HCT116 (cell line): ENCODE measurements around the gene CMIP. TPM values are rescaled to one million over a fixed set of nuclear protein-coding genes. Genes with fewer than 3 reads are reported as not detected.

Experiments
- ATAC-seq: fragments of 200-7000 bp; cut with Tn5 transposase; 2 replicates; pipeline ENCODE4 v1.9.1; 2020; ENCODE audit warnings: mild to moderate bottlenecking, moderate library complexity
- BruUV-seq: library from RNA; stranded (reverse); fragments of 400-500 nt; replicated peaks from 2 replicates; lab custom pipeline; 2021; lab: Mats Ljungman, UMichigan
- CTCF ChIA-PET: fragments of 300-600 bp; sonication (Branson Sonifier 250); formaldehyde crosslinking; loops from one replicate; lab custom pipeline; 2021; ENCODE audit warnings: antibody characterized with exemption; lab: Charles Lee
- POLR2A ChIA-PET: fragments of 300-600, 350-600 bp; sonication (Branson Sonifier 250); formaldehyde crosslinking; loops from one replicate; lab custom pipeline; 2021; ENCODE audit warnings: antibody characterized with exemption; lab: Charles Lee
- RAD21 ChIA-PET, 2 experiments: fragments of 300-600 bp; sonication (Branson Sonifier 250); formaldehyde crosslinking; loops; one replicate each; lab custom pipeline; 2023; ENCODE audit warnings: low total read pairs in 2 of 2; ENCODE audit not compliant: uncharacterized antibody in 2 of 2, unreplicated experiment in 2 of 2, low non-redundant PET in 1 of 2; lab: Charles Lee
- DNase-seq: peaks from one replicate; pipeline ENCODE4 v3.0.0-alpha.2; 2010; ENCODE audit warnings: low read depth, low spot score
- H2AFZ ChIP-seq: fragments of 200-600 bp; shearing (Covaris generic), sonication (generic); 2 replicates; pipeline ENCODE4 v1.6.1; 2017; ENCODE audit warnings: low read depth, mixed run types, mixed read lengths, antibody characterized with exemption, low read length; ENCODE audit not compliant: poor library complexity, severe bottlenecking
- H3K27ac ChIP-seq: 2 replicates; pipeline ENCODE4 v1.5.1; 2012; ENCODE audit warnings: low read depth, low read length
- H3K27me3 ChIP-seq: fragments of 200-600 bp; sonication (generic); 2 replicates; pipeline ENCODE4 v1.6.1; 2016; ENCODE audit warnings: mixed run types, low read length, mixed read lengths; ENCODE audit not compliant: insufficient read depth
- H3K36me3 ChIP-seq, 2 experiments: fragments of 200-500 bp in 1 of 2; fragments of 200-600 bp in 1 of 2; sonication (Bioruptor generic) in 1 of 2; sonication (generic) in 1 of 2; 2 replicates each; pipeline versions ENCODE4 v1.5.1 to v1.6.1; 2014 to 2016; ENCODE audit warnings: low read length in 2 of 2, inconsistent platforms in 1 of 2, mixed read lengths in 1 of 2, mixed run types in 1 of 2; ENCODE audit not compliant: insufficient read depth in 2 of 2, control insufficient read depth in 1 of 2
- H3K4me1 ChIP-seq, 2 experiments: fragments of 200-600 bp in 1 of 2; sonication (generic) in 1 of 2; 2 replicates each; pipeline versions ENCODE4 v1.5.1 to v1.6.1; 2012 to 2017; ENCODE audit warnings: low read length in 2 of 2, inconsistent platforms in 1 of 2, mild to moderate bottlenecking in 1 of 2, mixed read lengths in 1 of 2, mixed run types in 1 of 2, moderate library complexity in 1 of 2; ENCODE audit not compliant: insufficient read depth in 2 of 2, control insufficient read depth in 1 of 2
- H3K4me2 ChIP-seq: fragments of 200-600 bp; sonication (generic); 2 replicates; pipeline ENCODE4 v1.6.1; 2017; ENCODE audit warnings: mixed run types, low read length, mixed read lengths
- H3K4me3 ChIP-seq, 2 experiments: fragments of 200-600 bp in 1 of 2; sonication (generic) in 1 of 2; replicated peaks in 1 of 2; 2 replicates each; pipeline ENCODE4 v1.5.1; 2011 to 2016; ENCODE audit warnings: low read length in 2 of 2, control low read depth in 1 of 2, low read depth in 1 of 2, mild to moderate bottlenecking in 1 of 2, mixed read lengths in 1 of 2, mixed run types in 1 of 2
- H3K79me2 ChIP-seq: fragments of 200-600 bp; sonication (generic); 2 replicates; pipeline ENCODE4 v1.6.1; 2017; ENCODE audit warnings: mild to moderate bottlenecking, mixed run types, low read length, moderate library complexity, mixed read lengths; ENCODE audit not compliant: insufficient read depth
- H3K9ac ChIP-seq: fragments of 200-600 bp; sonication (generic); 2 replicates; pipeline ENCODE4 v1.6.1; 2016; ENCODE audit warnings: low read length, mixed read lengths
- H3K9me2 ChIP-seq: fragments of 200-600 bp; sonication (generic), shearing (Covaris generic); 2 replicates; pipeline ENCODE4 v1.6.1; 2017; ENCODE audit warnings: mixed run types, mild to moderate bottlenecking, moderate library complexity; ENCODE audit not compliant: insufficient read depth
- H3K9me3 ChIP-seq, 2 experiments: fragments of 200-500 bp in 1 of 2; fragments of 200-600 bp in 1 of 2; sonication (Bioruptor generic) in 1 of 2; sonication (generic) in 1 of 2; 2 replicates each; pipeline ENCODE4 v1.6.1; 2014 to 2017; ENCODE audit warnings: low read length in 2 of 2, mixed read lengths in 2 of 2, inconsistent platforms in 1 of 2, low read depth in 1 of 2, mild to moderate bottlenecking in 1 of 2, mixed run types in 1 of 2, moderate library complexity in 1 of 2; ENCODE audit not compliant: control insufficient read depth in 1 of 2, insufficient read depth in 1 of 2
- H4K20me1 ChIP-seq: fragments of 200-600 bp; sonication (generic), shearing (Covaris generic); 2 replicates; pipeline ENCODE4 v1.6.1; 2017; ENCODE audit warnings: mixed run types, mild to moderate bottlenecking, moderate library complexity; ENCODE audit not compliant: insufficient read depth
- CTCF ChIP-seq, 3 experiments: fragments of 200-600 bp in 1 of 3; sonication (generic) in 1 of 3; IDR thresholded peaks in 2 of 3; conservative IDR thresholded peaks in 1 of 3; 2 replicates each; pipeline ENCODE4 v1.5.1; 2012 to 2017; ENCODE audit warnings: low read depth in 2 of 3, low read length in 2 of 3, antibody characterized with exemption in 1 of 3, borderline replicate concordance in 1 of 3, control low read depth in 1 of 3, mild to moderate bottlenecking in 1 of 3, mixed read lengths in 1 of 3, mixed run types in 1 of 3, moderate library complexity in 1 of 3; ENCODE audit not compliant: insufficient read depth in 1 of 3
- EGR1 ChIP-seq: IDR thresholded peaks from 2 replicates; pipeline ENCODE4 v1.6.1; 2012; ENCODE audit warnings: low read depth
- ELF1 ChIP-seq: IDR thresholded peaks from 2 replicates; pipeline ENCODE4 v1.6.1; 2012; ENCODE audit warnings: low read depth, borderline replicate concordance
- EZH2 ChIP-seq: fragments of 200-600 bp; sonication (generic); IDR thresholded peaks from 2 replicates; pipeline ENCODE4 v1.6.1; 2017; ENCODE audit warnings: antibody characterized with exemption, mixed run types
- FOSL1 ChIP-seq: IDR thresholded peaks from 2 replicates; pipeline ENCODE4 v1.6.1; 2012; ENCODE audit warnings: low read depth
- POLR2AphosphoS5 ChIP-seq: IDR thresholded peaks from 2 replicates; pipeline ENCODE4 v1.6.1; 2011; ENCODE audit warnings: mild to moderate bottlenecking, low read depth, low read length, moderate library complexity
- RAD21 ChIP-seq: IDR thresholded peaks from 2 replicates; pipeline ENCODE4 v1.6.1; 2012; ENCODE audit warnings: low read depth, mild to moderate bottlenecking
- REST ChIP-seq: IDR thresholded peaks from 2 replicates; pipeline ENCODE4 v1.6.1; 2012; ENCODE audit warnings: low read depth
- SIN3A ChIP-seq: IDR thresholded peaks from 2 replicates; pipeline ENCODE4 v1.6.1; 2012; ENCODE audit warnings: low read depth
- SRF ChIP-seq: IDR thresholded peaks from 2 replicates; pipeline ENCODE4 v1.6.1; 2012; ENCODE audit warnings: low read depth
- ZBTB33 ChIP-seq: IDR thresholded peaks from 2 replicates; pipeline ENCODE4 v1.6.1; 2011; ENCODE audit warnings: mild to moderate bottlenecking, low read length, moderate library complexity; ENCODE audit not compliant: insufficient replicate concordance; ENCODE audit errors: extremely low read depth
- ZFX ChIP-seq: fragments of 450-650 bp; IDR thresholded peaks from 2 replicates; pipeline ENCODE4 v1.6.1; 2017
- intact Hi-C: fragments of 100-400 bp; cut with micrococcal nuclease; formaldehyde crosslinking; loops from 2 replicates; pipeline ENCODE4 v1.10.0; 2022
- total RNA-seq: library from RNA; stranded (reverse); gene quantifications from one replicate; pipeline ENCODE4 v1.2.1, GENCODE V29; 2021; ENCODE audit not compliant: unreplicated experiment

Gene CMIP
- total RNA-seq, 1 experiment from 2014 or later, result 64.6 TPM

GRCh38 chr16:81472391-81472790 lies 27.8 kb downstream of the CMIP start:
- TF ChIP-seq ZBTB33 (no peak), EGR1 (no peak), FOSL1 (no peak), POLR2AphosphoS5 (no peak), ELF1 (no peak), SRF (no peak), CTCF (IDR thresholded peaks at IDR 0.05 in 2 of 3, conservative IDR thresholded peaks at IDR 0.05 in 1 of 3; ENCODE audit: borderline replicate concordance in 1 of 3, insufficient read depth in 1 of 3, low read depth in 2 of 3, low read length in 2 of 3) (no peak), ZFX (no peak), RAD21 (no peak), SIN3A (no peak), REST (no peak), EZH2 (no peak)
- no peaks in the 10 kb centered on the region for H3K9me3 ChIP-seq
- peaks cover 2 to 16% of the 10 kb centered on the region in 2 experiments; a peak in 2 of 4 replicates for H3K36me3 ChIP-seq
- no peak overlapping the region for H3K9ac ChIP-seq
- POLR2A ChIA-PET, result no interaction called here
- CTCF ChIA-PET, result no interaction called here
- DNase-seq, result no peak
- H4K20me1 ChIP-seq, result peaks cover 13% of the 10 kb centered on the region; the same call in 1 of the 2 replicates
- ATAC-seq, result no peak
- no peaks in the 10 kb centered on the region for H3K27me3 ChIP-seq
- H3K4me1 ChIP-seq, result no peaks in the 10 kb centered on the region
- H3K27ac ChIP-seq, result no peak overlapping the region
- RAD21 ChIA-PET, result no interaction called here
- H3K9me2 ChIP-seq, result no peaks in the 10 kb centered on the region
- H3K4me2 ChIP-seq, result no peak overlapping the region
- no TSS peak for BruUV-seq
- no peak overlapping the region for H2AFZ ChIP-seq
- no peak overlapping the region for H3K4me3 ChIP-seq
- H3K79me2 ChIP-seq, result peaks cover 96% of the 10 kb centered on the region
- intact Hi-C loops, result no loop called here
